ENCODE results near the gene LYRM1.
A peak's percentile ranks its signal among the peaks of the same experiment; 100 is the strongest.

LYRM1 gene

GRCh38 chr16:20950294-20950693 lies 49.7 kb downstream of the LYRM1 start:
- no peak for DNase-seq (ENCODE audit: low read depth)
- no peak overlapping the region for H3K4me3 ChIP-seq (ENCODE audit: low read length)
- TF ChIP-seq CTCF (IDR thresholded peaks at IDR 0.05; ENCODE audit: insufficient read depth, low read depth, low read length, missing control alignments): no peak

GRCh38 chr16:20952139-20952920 lies 51.8 kb downstream of the LYRM1 start:
- TF ChIP-seq CTCF (IDR thresholded peaks at IDR 0.05; ENCODE audit: insufficient read depth, low read depth, low read length, missing control alignments): no peak
- no peak overlapping the region for H3K4me3 ChIP-seq (ENCODE audit: low read length)
- DNase-seq (ENCODE audit: low read depth): peak; percentile 84

GRCh38 chr16:20954574-20954973 lies 54.0 kb downstream of the LYRM1 start:
- DNase-seq (ENCODE audit: low read depth): no peak
- no peak overlapping the region for H3K4me3 ChIP-seq (ENCODE audit: low read length)
- TF ChIP-seq CTCF (IDR thresholded peaks at IDR 0.05; ENCODE audit: insufficient read depth, low read depth, low read length, missing control alignments): no peak

GRCh38 chr16:20956319-20956718 lies 55.7 kb downstream of the LYRM1 start:
- TF ChIP-seq CTCF (IDR thresholded peaks at IDR 0.05; ENCODE audit: insufficient read depth, low read depth, low read length, missing control alignments): no peak
- no peak for DNase-seq (ENCODE audit: low read depth)
- no peak overlapping the region for H3K4me3 ChIP-seq (ENCODE audit: low read length)

GRCh38 chr16:20957153-20957552 lies 56.6 kb downstream of the LYRM1 start:
- no peak for DNase-seq (ENCODE audit: low read depth)
- no peak for TF ChIP-seq CTCF (IDR thresholded peaks at IDR 0.05; ENCODE audit: insufficient read depth, low read depth, low read length, missing control alignments)
- H3K4me3 ChIP-seq (ENCODE audit: low read length): no peak overlapping the region

- no peak for TF ChIP-seq CTCF (IDR thresholded peaks at IDR 0.05; ENCODE audit: insufficient read depth, low read depth, low read length, missing control alignments)
- H3K4me3 ChIP-seq (ENCODE audit: low read length): no peak overlapping the region
- no peak for DNase-seq (ENCODE audit: low read depth)
These were observed 60.3 kb downstream of the LYRM1 start for GRCh38 chr16:20960899-20961298.

- DNase-seq (ENCODE audit: low read depth): no peak
- no peak for TF ChIP-seq CTCF (IDR thresholded peaks at IDR 0.05; ENCODE audit: insufficient read depth, low read depth, low read length, missing control alignments)
- no peak overlapping the region for H3K4me3 ChIP-seq (ENCODE audit: low read length)
These were observed 68.2 kb downstream of the LYRM1 start for GRCh38 chr16:20968765-20969164.

Data from epithelial cell of esophagus (primary cell).